HCT116 (cell line): ENCODE results near the gene CPNE7. TPM values are rescaled to one million over a fixed set of nuclear protein-coding genes. Genes with fewer than 3 reads are reported as not detected.

ENCODE experiments used
- ATAC-seq: fragments of 200-7000 bp; cut with Tn5 transposase; 2 replicates; pipeline ENCODE4 v1.9.1; 2020; ENCODE audit warnings: mild to moderate bottlenecking, moderate library complexity
- BruUV-seq: library from RNA; stranded (reverse); fragments of 400-500 nt; replicated peaks from 2 replicates; lab custom pipeline; 2021; lab: Mats Ljungman, UMichigan
- CTCF ChIA-PET: fragments of 300-600 bp; sonication (Branson Sonifier 250); formaldehyde crosslinking; loops from one replicate; lab custom pipeline; 2021; ENCODE audit warnings: antibody characterized with exemption; lab: Charles Lee
- POLR2A ChIA-PET: fragments of 300-600, 350-600 bp; sonication (Branson Sonifier 250); formaldehyde crosslinking; loops from one replicate; lab custom pipeline; 2021; ENCODE audit warnings: antibody characterized with exemption; lab: Charles Lee
- RAD21 ChIA-PET, 2 experiments: fragments of 300-600 bp; sonication (Branson Sonifier 250); formaldehyde crosslinking; loops; one replicate each; lab custom pipeline; 2023; ENCODE audit warnings: low total read pairs in 2 of 2; ENCODE audit not compliant: uncharacterized antibody in 2 of 2, unreplicated experiment in 2 of 2, low non-redundant PET in 1 of 2; lab: Charles Lee
- DNase-seq: peaks from one replicate; pipeline ENCODE4 v3.0.0-alpha.2; 2010; ENCODE audit warnings: low read depth, low spot score
- H2AFZ ChIP-seq: fragments of 200-600 bp; shearing (Covaris generic), sonication (generic); 2 replicates; pipeline ENCODE4 v1.6.1; 2017; ENCODE audit warnings: low read depth, mixed run types, mixed read lengths, antibody characterized with exemption, low read length; ENCODE audit not compliant: poor library complexity, severe bottlenecking
- H3K27ac ChIP-seq: 2 replicates; pipeline ENCODE4 v1.5.1; 2012; ENCODE audit warnings: low read depth, low read length
- H3K27me3 ChIP-seq: fragments of 200-600 bp; sonication (generic); 2 replicates; pipeline ENCODE4 v1.6.1; 2016; ENCODE audit warnings: mixed run types, low read length, mixed read lengths; ENCODE audit not compliant: insufficient read depth
- H3K36me3 ChIP-seq, 2 experiments: fragments of 200-500 bp in 1 of 2; fragments of 200-600 bp in 1 of 2; sonication (Bioruptor generic) in 1 of 2; sonication (generic) in 1 of 2; 2 replicates each; pipeline versions ENCODE4 v1.5.1 to v1.6.1; 2014 to 2016; ENCODE audit warnings: low read length in 2 of 2, inconsistent platforms in 1 of 2, mixed read lengths in 1 of 2, mixed run types in 1 of 2; ENCODE audit not compliant: insufficient read depth in 2 of 2, control insufficient read depth in 1 of 2
- H3K4me1 ChIP-seq, 2 experiments: fragments of 200-600 bp in 1 of 2; sonication (generic) in 1 of 2; 2 replicates each; pipeline versions ENCODE4 v1.5.1 to v1.6.1; 2012 to 2017; ENCODE audit warnings: low read length in 2 of 2, inconsistent platforms in 1 of 2, mild to moderate bottlenecking in 1 of 2, mixed read lengths in 1 of 2, mixed run types in 1 of 2, moderate library complexity in 1 of 2; ENCODE audit not compliant: insufficient read depth in 2 of 2, control insufficient read depth in 1 of 2
- H3K4me2 ChIP-seq: fragments of 200-600 bp; sonication (generic); 2 replicates; pipeline ENCODE4 v1.6.1; 2017; ENCODE audit warnings: mixed run types, low read length, mixed read lengths
- H3K4me3 ChIP-seq, 2 experiments: fragments of 200-600 bp in 1 of 2; sonication (generic) in 1 of 2; replicated peaks in 1 of 2; 2 replicates each; pipeline ENCODE4 v1.5.1; 2011 to 2016; ENCODE audit warnings: low read length in 2 of 2, control low read depth in 1 of 2, low read depth in 1 of 2, mild to moderate bottlenecking in 1 of 2, mixed read lengths in 1 of 2, mixed run types in 1 of 2
- H3K79me2 ChIP-seq: fragments of 200-600 bp; sonication (generic); 2 replicates; pipeline ENCODE4 v1.6.1; 2017; ENCODE audit warnings: mild to moderate bottlenecking, mixed run types, low read length, moderate library complexity, mixed read lengths; ENCODE audit not compliant: insufficient read depth
- H3K9ac ChIP-seq: fragments of 200-600 bp; sonication (generic); 2 replicates; pipeline ENCODE4 v1.6.1; 2016; ENCODE audit warnings: low read length, mixed read lengths
- H3K9me2 ChIP-seq: fragments of 200-600 bp; sonication (generic), shearing (Covaris generic); 2 replicates; pipeline ENCODE4 v1.6.1; 2017; ENCODE audit warnings: mixed run types, mild to moderate bottlenecking, moderate library complexity; ENCODE audit not compliant: insufficient read depth
- H3K9me3 ChIP-seq, 2 experiments: fragments of 200-500 bp in 1 of 2; fragments of 200-600 bp in 1 of 2; sonication (Bioruptor generic) in 1 of 2; sonication (generic) in 1 of 2; 2 replicates each; pipeline ENCODE4 v1.6.1; 2014 to 2017; ENCODE audit warnings: low read length in 2 of 2, mixed read lengths in 2 of 2, inconsistent platforms in 1 of 2, low read depth in 1 of 2, mild to moderate bottlenecking in 1 of 2, mixed run types in 1 of 2, moderate library complexity in 1 of 2; ENCODE audit not compliant: control insufficient read depth in 1 of 2, insufficient read depth in 1 of 2
- H4K20me1 ChIP-seq: fragments of 200-600 bp; sonication (generic), shearing (Covaris generic); 2 replicates; pipeline ENCODE4 v1.6.1; 2017; ENCODE audit warnings: mixed run types, mild to moderate bottlenecking, moderate library complexity; ENCODE audit not compliant: insufficient read depth
- CBX3 ChIP-seq: IDR thresholded peaks from 2 replicates; pipeline ENCODE4 v1.6.1; 2012; ENCODE audit warnings: low read depth
- CEBPB ChIP-seq: IDR thresholded peaks from 2 replicates; pipeline ENCODE4 v1.6.1; 2012; ENCODE audit warnings: low read depth
- EGR1 ChIP-seq: IDR thresholded peaks from 2 replicates; pipeline ENCODE4 v1.6.1; 2012; ENCODE audit warnings: low read depth
- EZH2 ChIP-seq: fragments of 200-600 bp; sonication (generic); IDR thresholded peaks from 2 replicates; pipeline ENCODE4 v1.6.1; 2017; ENCODE audit warnings: antibody characterized with exemption, mixed run types
- EZH2phosphoT487 ChIP-seq: fragments of 200-600 bp; IDR thresholded peaks from 2 replicates; pipeline ENCODE4 v1.6.1; 2018; ENCODE audit warnings: antibody characterized with exemption, borderline replicate concordance
- FOSL1 ChIP-seq: IDR thresholded peaks from 2 replicates; pipeline ENCODE4 v1.6.1; 2012; ENCODE audit warnings: low read depth
- JUND ChIP-seq: IDR thresholded peaks from 2 replicates; pipeline ENCODE4 v1.6.1; 2012
- POLR2A ChIP-seq: IDR thresholded peaks from 2 replicates; pipeline ENCODE4 v1.7.0; 2011; ENCODE audit warnings: borderline replicate concordance; ENCODE audit not compliant: insufficient read depth, insufficient read length; ENCODE audit errors: extremely low read depth
- TCF7L2 ChIP-seq: IDR thresholded peaks from 2 replicates; pipeline ENCODE4 v1.7.0; 2011; ENCODE audit warnings: borderline replicate concordance, inconsistent platforms; ENCODE audit not compliant: insufficient read depth, insufficient read length; ENCODE audit errors: extremely low read depth
- YY1 ChIP-seq: IDR thresholded peaks from 2 replicates; pipeline ENCODE4 v1.6.1; 2011; ENCODE audit warnings: low read length, low read depth, moderate library complexity, mild to moderate bottlenecking; ENCODE audit not compliant: insufficient replicate concordance; ENCODE audit errors: extremely low read depth
- intact Hi-C: fragments of 100-400 bp; cut with micrococcal nuclease; formaldehyde crosslinking; loops from 2 replicates; pipeline ENCODE4 v1.10.0; 2022
- total RNA-seq: library from RNA; stranded (reverse); gene quantifications from one replicate; pipeline ENCODE4 v1.2.1, GENCODE V29; 2021; ENCODE audit not compliant: unreplicated experiment
- TF ChIP-seq, protein P1 (sequence below): IDR thresholded peaks from 2 replicates; pipeline ENCODE4 v1.6.1; 2012; ENCODE audit warnings: low read depth
- TF ChIP-seq, protein P2 (sequence below): IDR thresholded peaks from 2 replicates; pipeline ENCODE4 v1.6.1; 2011; ENCODE audit warnings: mild to moderate bottlenecking, low read length, moderate library complexity; ENCODE audit not compliant: insufficient replicate concordance; ENCODE audit errors: extremely low read depth

The CPNE7 gene
- total RNA-seq, 1 experiment from 2014 or later: 201 TPM

DNA sequence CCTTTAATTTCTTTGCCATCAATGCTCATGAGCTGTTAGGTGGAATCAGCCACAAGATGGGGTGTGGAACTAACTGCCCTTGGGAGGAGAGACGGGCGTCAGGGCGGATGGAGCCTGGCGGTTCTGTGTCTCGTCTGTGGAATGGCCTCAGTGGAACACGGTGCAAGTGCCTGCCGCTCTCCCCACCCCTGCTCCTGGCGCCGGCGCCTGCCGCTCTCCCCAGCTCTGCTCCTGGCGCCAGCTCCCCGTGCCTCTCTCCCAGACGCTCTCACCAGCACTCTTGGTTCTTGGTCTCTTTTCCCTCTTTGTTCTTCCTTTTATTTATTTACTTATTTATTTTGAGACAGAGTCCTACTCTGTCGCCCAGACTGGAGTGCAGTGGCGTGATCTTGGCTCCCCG lies 28.3 kb upstream of the CPNE7 start:
- intact Hi-C loops: no loop called here
- Histone ChIP-seq H4K20me1 (no peaks in the 10 kb centered on the region), H3K4me3 (no peak overlapping the region), H3K9me2 (no peaks in the 10 kb centered on the region), H3K27ac (no peak overlapping the region), H2AFZ (no peak overlapping the region), H3K4me1 (no peaks in the 10 kb centered on the region), H3K36me3 (peaks cover 32 to 44% of the 10 kb centered on the region in 2 experiments; a peak in 3 of 4 replicates), H3K4me2 (no peak overlapping the region), H3K79me2 (no peaks in the 10 kb centered on the region), H3K27me3 (no peaks in the 10 kb centered on the region), H3K9me3 (no peaks in the 10 kb centered on the region), H3K9ac (no peak overlapping the region)
- BruUV-seq: no TSS peak
- POLR2A ChIA-PET: no interaction called here
- ATAC-seq (no peak), DNase-seq (no peak)
- TF ChIP-seq JUND (no peak), EGR1 (no peak), EZH2phosphoT487 (no peak), YY1 (no peak), CEBPB (no peak), TCF7L2 (no peak), EZH2 (no peak), POLR2A (no peak), CBX3 (no peak), FOSL1 (no peak)
- TF ChIP-seq, protein P1, sequence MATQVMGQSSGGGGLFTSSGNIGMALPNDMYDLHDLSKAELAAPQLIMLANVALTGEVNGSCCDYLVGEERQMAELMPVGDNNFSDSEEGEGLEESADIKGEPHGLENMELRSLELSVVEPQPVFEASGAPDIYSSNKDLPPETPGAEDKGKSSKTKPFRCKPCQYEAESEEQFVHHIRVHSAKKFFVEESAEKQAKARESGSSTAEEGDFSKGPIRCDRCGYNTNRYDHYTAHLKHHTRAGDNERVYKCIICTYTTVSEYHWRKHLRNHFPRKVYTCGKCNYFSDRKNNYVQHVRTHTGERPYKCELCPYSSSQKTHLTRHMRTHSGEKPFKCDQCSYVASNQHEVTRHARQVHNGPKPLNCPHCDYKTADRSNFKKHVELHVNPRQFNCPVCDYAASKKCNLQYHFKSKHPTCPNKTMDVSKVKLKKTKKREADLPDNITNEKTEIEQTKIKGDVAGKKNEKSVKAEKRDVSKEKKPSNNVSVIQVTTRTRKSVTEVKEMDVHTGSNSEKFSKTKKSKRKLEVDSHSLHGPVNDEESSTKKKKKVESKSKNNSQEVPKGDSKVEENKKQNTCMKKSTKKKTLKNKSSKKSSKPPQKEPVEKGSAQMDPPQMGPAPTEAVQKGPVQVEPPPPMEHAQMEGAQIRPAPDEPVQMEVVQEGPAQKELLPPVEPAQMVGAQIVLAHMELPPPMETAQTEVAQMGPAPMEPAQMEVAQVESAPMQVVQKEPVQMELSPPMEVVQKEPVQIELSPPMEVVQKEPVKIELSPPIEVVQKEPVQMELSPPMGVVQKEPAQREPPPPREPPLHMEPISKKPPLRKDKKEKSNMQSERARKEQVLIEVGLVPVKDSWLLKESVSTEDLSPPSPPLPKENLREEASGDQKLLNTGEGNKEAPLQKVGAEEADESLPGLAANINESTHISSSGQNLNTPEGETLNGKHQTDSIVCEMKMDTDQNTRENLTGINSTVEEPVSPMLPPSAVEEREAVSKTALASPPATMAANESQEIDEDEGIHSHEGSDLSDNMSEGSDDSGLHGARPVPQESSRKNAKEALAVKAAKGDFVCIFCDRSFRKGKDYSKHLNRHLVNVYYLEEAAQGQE: no peak
- TF ChIP-seq, protein P2, sequence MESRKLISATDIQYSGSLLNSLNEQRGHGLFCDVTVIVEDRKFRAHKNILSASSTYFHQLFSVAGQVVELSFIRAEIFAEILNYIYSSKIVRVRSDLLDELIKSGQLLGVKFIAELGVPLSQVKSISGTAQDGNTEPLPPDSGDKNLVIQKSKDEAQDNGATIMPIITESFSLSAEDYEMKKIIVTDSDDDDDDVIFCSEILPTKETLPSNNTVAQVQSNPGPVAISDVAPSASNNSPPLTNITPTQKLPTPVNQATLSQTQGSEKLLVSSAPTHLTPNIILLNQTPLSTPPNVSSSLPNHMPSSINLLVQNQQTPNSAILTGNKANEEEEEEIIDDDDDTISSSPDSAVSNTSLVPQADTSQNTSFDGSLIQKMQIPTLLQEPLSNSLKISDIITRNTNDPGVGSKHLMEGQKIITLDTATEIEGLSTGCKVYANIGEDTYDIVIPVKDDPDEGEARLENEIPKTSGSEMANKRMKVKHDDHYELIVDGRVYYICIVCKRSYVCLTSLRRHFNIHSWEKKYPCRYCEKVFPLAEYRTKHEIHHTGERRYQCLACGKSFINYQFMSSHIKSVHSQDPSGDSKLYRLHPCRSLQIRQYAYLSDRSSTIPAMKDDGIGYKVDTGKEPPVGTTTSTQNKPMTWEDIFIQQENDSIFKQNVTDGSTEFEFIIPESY: no peak
- RAD21 ChIA-PET: no interaction called here
- CTCF ChIA-PET: no interaction called here
